ACHN (cell line): ENCODE data around the gene C11orf71.

Source experiments
- DNase-seq: peaks from one replicate; pipeline ENCODE4 v3.0.0-alpha.2; 2015
- in situ Hi-C: cut with HindIII; loops from 2 replicates; pipeline ENCODE4 v1.10.0; 2017; ENCODE audit warnings: low sequenced_read_pairs, low pct_ligation_motif_present, low pct_unique_long_range_greater_than_20kb

Gene C11orf71

DNA sequence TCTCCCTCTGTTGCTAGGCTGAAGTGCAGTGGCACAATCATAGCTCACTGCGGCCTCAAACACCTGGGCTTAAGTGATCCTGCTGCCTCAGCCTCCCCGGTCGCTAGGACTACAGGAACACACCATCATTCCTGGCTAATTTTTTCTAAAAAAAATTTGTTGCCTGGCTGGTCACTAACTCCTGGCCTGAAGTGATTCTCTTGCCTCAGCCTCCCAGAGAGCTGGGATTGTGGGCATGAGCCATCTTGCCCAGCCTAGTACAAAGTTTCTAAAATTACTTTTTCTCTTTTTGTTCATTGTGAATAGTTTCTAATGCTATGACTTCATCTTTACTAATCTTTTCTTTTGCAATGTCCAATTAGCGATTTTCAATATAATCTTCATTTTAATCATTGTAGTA is 12.6 kb upstream of the C11orf71 start:
- in situ Hi-C loops, result no loop called here
- no peak for DNase-seq

DNA sequence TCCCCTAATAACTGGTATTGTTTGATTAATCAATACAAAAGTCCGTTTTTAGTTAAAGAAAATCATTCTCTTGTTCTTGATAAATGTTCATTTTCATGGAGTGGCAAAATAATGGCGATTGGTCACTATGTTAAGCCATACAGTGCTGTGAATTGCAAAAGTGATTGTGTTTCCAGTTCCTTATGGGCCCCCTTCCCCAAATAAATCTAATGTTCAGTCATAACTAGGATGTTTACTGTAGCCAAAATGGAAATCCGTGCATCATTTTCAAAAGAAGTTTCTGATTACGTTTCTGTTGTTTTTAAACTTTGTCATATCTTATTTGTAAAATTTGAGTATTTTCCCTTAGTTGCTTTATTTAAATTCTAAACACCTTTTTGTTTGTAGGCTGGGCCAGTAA is 1.0 kb upstream of the C11orf71 start:
- no peak for DNase-seq
- in situ Hi-C loops, result no loop called here

DNA sequence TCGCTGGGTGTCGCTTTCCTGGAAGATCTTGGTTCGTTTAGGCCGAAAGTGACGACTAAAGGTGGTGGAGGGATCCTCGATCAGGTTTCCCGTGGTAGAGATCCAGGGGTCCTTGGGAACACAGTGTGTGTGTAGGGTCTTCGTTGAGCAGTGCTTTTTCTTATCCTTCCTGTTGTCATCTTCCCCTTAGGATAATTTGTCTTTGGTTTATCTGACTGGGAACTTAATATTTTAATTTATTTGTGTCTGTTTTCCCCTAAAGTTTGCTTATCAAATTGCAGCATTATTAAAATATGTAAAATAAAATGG is 558 bp upstream of the C11orf71 start:
- in situ Hi-C loops, result no loop called here
- no peak for DNase-seq

DNA sequence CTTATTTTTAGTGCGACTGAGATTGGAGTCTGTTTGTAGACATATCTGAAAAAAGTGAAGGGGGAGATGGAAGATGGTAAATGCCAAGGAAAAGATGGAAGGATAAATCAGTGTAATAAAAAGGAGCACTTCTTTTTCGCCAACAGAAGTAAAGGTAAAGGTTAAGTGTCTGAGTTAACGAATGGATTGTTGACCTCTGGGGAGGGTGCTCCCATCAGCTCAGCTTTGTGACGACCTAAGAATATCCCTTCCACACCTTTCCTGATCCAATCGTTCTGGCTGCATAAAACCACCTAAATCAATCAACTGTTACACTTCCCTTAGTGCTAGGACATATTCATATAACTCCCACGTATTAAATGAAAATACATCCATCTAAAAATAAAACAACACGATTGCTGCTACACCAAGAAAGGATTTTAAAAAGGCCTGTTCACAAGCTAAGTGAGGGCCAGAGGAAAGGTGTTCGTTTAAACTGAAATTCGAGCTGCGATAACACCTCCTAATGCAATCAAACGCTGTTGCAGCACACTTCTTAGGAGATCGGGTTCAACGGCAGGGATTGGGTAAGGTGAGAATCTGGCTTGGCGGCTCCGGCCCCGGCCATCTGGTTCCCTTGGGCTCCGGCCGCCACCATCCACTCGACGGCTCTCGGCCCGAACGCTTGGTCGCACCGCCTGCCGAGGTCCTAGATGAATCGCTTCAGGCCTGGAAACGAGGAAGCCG is 658 bp downstream of the C11orf71 start:
- in situ Hi-C loops, result no loop called here
- DNase-seq, result peak; percentile 49

DNA sequence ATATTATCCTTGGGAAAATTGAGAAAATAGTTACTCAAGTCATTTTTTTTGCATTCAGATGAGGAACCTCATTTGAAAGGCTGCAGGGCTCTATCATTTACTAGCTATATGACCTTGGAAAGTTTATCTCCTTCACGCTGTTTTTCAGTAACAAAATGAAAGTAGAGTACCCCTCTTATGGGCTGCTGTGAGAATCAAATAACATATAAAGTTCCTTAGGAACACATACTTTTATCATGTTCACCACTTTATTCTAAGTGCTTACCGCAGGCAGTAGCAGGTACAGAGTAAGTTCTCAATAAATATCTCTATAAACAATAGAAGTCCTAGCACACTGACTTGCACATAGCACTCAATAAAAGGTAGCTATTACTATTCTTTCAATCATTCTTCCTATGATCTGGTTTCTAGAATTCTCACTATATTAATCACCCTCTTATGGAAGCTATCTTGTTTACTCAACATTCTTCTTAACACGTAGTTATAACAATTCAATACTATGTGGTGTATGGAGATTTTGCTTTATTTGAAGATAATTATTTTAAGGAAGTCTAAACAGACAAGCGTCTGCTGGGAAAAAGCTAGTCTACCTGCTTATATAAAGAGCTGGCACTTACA is 1.9 kb downstream of the C11orf71 start:
- peak; percentile 25 for DNase-seq
- in situ Hi-C loops, result no loop called here

DNA sequence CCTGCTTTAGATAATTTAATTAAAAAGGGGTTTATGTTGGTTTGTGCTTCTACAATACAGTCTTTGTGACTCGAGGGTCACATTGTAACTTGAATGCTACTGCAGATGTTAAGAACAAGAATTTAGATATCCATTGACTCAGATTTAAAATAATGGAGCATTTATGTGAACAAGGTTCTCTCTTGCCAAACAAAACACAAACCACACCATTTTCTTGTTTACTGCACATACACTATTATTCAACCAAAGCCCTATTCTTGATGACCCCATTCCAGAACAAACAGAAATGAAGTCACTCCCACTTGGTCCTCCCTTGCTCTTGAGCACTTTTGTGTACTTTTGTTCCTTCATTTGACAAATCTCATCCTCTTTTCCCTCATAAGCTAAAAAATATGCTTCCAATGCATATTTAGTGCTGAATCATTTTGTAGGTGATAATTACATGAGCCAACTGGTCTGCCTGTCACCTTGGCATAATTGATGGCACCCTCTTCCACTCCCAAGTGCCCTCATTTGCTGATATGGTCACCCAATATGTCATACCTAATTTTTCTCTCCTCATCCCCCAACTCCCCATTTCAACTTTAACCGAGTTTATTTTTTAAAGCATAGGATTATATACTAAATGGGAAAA is 2.8 kb downstream of the C11orf71 start:
- in situ Hi-C loops, result no loop called here
- DNase-seq, result no peak

DNA sequence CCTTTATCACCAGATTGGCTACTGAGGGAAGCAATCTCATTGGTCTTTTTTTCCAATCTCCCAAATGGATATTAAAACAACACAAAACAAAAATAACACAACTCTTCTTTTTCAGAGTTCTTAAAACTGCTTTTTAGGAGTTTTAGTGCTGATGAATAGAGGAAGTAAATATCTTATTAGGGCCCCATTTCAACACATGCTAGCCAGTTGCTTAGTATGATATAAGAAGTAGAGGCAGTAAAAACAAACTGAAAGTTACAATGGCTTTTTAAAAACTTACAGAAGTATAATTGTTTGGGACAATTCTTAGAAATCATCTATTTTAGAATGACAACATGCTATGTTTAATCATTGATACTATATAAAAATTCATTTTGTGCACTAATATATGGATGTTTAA is 3.4 kb downstream of the C11orf71 start:
- no peak for DNase-seq
- in situ Hi-C loops, result no loop called here

DNA sequence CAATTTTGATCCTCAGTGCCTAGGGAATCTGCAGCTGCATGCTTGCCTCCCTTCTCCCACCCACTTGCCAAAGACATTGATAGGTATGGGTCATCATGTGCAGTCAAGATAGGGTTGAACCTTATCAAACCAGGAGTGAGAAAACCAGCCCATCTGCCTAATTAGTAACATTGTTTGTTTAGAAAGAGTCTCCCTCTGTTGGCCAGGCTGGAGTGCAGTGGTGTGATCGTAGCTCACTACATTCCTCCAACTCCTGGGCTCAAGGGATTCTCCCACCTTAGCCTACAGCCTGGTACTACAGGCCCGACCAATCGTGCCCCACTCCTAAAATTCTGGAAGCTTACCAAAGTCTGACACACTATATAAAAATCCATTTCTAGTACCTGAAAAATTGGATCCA is 4.6 kb downstream of the C11orf71 start:
- in situ Hi-C loops, result no loop called here
- no peak for DNase-seq

DNA sequence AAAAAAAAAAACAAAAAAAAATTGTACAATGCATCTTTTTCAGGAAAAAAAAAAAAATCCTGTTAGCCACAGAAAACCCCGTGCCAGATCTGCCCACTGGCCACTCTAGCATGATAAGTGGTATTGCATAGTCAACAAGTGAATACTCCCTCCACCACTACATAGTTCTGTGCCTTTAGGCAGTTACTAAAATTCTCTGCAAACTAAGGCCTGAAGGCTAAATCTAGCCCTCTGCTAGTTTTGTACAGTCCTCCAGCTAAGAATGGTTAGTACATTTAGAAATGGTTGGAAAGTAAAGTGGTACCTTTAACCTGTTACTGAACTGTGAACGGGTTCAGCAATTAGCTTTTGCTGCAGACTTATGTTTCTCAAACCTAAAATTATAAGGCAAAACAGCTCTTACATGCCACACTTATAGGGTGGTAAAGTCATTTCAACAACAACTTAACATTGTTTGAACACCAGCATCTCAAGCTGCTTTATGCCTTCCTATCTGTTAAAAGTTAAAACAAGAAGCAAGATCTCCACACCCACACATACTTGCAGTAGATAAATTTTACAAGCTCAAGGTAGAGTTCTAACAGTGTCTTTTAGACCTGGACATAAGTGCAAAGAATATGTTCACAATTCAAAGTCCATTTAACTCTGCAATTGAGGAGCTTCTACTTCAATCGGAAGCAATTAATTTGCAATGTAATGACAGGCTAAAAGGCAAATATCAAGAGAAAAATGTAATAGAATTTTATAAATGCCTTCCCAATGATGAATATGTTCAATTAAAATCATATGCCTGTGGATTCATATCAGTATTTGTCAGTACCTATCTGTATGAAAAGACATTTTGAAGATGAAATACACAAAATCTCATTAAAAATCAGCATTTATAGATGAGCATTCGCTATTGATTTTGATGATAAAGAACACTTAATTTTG is 7.3 kb downstream of the C11orf71 start:
- DNase-seq, result no peak
- in situ Hi-C loops, result no loop called here

DNA sequence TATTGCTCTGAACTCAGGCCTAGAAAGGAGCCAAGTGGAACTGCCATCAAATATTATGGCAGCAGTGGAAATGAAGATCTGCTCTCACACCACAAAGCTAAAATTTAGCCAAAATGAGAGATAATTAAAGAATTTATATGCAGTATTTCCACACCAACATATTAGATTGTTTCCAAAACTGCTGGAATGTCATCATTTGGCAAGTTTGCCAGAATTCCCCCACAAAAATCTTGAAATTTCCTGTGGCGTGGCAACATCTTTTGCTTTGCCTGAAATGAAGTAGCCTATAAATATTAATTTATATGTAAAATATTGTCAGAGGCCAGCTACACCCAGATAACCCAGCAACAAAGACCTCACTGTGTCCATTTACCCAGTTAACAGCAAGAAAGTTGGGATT is 13.8 kb downstream of the C11orf71 start:
- no peak for DNase-seq
- in situ Hi-C loops, result no loop called here

DNA sequence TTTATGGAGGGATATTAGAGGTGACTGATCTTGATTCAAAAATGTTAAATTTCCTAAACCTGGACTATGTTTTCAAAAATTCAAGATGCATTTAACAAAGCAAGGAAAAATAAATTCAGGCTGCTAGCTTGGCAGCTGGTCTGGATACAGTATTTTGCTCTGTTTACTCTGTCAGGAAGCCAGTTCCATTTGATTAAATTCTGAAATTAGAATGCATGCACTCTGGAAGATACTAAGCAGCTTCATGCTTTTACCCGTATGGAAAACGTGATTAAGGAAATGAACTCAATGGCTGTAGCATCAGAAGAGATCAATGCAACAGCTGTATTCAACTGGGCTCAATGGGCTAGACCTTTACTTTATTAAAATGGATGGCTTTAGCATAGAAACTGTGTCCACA is 14.2 kb downstream of the C11orf71 start:
- no peak for DNase-seq
- in situ Hi-C loops, result no loop called here

DNA sequence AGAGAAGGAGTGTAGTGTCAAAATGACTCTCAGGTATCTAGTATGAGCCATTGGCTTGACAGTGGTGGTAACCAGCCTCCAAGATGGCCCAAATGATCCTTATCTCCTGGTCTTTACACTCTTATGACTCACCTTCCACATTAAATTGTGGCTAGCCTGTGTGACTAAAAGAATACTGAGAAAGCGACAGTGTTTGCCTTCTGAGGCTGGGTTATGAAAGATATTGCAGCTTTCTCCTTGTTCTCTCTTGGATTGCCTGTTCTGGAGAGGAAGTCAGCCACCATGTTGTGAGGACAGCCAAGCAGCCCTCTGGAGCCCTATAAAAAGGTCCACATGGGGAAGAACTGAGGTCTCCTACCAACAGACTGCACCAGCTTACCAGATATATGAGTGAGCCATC is 15.8 kb downstream of the C11orf71 start:
- in situ Hi-C loops, result no loop called here
- DNase-seq, result no peak

DNA sequence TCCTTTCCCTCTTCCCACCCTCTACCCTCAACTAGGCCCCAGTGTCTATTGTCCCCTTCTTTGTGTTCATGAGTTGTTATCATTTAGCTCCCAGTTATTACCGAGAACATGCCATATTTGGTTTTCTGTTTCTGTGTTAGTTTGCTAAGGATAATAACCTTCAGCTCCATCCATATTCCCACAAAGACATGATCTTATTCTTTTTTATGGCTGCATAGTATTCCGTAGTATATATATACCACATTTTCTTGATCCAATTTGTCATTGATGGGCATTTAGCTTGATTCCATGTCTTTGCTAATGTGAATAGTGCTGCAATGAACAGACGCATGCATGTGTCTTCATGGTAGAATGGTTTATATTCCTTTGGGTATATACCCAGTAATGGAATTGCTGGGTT is 17.8 kb downstream of the C11orf71 start:
- no peak for DNase-seq
- in situ Hi-C loops, result no loop called here

DNA sequence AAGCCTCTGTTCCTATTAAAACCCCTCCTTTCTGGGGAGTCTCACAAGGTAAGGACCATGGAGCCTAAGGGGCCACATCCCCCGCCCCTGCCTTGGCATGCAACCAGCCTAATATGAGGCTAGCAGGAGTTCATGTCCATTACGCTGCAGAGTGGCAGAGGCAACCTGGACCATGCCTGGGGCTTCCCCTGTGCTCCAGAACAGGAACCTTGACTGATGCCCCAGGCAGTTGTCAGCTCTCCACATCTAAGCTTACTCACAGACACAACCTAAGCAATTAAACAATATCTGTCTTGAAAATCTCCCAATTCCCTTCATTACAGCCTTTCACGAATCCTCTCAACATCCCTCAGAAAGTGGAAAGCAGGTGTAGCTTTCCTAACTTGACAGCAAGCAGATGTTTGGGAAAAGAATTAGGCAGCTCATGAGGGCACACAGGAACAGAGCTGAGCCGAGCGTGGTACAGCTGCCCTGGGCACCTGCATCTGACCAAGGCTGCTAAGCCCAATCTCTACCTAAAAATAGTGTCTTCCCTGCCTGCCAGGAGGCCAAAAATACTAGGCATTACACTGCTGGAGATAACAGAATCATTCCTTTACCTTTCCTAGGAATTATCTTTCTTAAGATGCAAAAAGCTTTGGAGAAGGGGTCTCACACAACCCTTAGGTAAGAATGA is 20.8 kb downstream of the C11orf71 start:
- DNase-seq, result no peak
- in situ Hi-C loops, result no loop called here

DNA sequence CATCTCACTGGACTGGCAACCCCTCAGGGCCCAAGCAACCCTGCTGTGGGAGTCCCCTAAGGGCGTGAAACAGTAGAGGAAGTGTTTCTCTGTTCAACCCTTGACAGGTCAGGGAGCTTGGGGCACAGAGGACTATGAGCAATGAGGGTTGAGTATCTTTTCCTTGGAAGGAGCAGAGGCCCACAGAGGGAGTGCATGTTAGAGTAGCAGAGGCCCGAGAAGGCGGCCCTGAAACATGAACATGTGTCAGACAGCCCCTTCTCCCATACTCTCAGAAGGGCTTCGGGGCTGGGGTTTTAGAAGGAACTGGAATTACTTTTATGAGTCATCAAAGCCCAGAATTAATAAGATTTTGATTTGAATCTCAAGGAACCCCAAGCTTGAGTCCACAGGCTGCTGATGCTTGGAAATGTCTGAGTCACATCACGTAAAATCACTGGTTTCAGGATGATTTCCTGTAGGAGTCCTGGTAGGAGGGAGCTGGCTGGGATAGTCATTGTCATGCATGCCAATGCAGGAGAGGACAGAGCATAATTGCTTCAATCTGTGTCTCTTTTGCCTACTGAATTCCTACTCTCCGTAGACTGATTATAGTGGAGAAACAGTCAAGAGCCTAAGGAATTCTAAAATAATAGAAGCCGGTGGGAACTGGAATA is 22.6 kb downstream of the C11orf71 start:
- peak; percentile 35 for DNase-seq
- in situ Hi-C loops, result no loop called here

DNA sequence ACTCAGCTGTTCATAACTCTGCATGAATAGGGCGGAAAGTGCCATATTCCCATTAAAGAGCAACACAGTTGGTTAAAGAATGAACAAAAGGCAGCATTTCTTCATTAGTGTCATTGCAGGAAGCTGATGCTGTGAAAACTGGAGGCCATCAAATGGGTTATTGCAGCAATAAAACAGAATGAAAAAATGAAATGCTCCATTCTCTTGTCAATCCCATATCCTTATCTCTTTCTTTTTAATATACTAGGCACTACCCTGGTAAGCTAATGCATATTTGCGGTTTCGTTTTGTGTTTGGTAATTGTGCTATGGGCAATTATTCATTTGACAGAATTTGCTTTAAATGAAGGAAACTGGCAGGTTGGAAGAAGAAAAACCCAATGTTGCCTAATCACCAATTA is 25.3 kb downstream of the C11orf71 start:
- in situ Hi-C loops, result no loop called here
- DNase-seq, result no peak

DNA sequence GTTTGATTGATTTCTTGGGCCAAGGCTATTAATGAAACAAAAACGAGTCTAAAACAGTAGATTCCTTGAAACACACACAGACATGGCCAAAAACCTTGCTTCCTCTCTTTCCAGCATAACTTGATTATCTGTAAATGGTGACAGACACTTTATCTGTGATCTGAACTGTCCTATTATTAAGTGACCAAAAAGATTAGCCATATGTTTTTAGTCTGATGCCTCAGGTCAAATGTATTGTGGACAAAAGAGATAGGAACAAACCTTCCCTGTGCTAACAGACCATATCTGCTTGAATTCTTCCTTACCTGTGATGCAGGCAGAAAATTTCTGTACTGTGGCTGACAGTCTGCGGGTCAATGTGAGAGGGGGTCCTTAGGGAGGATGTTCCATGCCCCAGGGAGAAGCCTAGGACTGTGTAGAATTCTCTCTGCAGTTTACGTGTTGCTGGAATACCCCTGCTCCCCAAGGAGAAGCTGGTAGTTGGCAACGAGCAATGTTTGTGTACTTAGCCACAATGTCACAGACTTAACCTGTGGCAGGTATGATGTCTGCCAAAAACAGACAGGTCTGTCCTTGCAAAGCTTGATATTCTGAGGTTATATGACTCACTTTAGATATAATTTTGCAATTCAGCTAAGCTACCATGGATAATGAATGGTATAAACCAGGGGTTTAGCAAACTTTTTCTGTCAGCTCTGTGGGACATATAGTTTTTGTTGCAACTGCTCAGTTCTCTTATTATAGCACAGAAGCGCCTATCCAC is 31.2 kb downstream of the C11orf71 start:
- DNase-seq, result no peak
- in situ Hi-C loops, result no loop called here
